Measurements from ENCODE around the gene GOLGA6A.
"Not testable (repeated sequence)": the region's sequence is repeated elsewhere in the genome, so short reads cannot be mapped to it uniquely, and the experiment has no call there.

GOLGA6A gene

GRCh38 chr15:74109713-74110112 is 27.4 kb upstream of the GOLGA6A start:
- no peaks in the 10 kb centered on the region for H3K36me3 Mint-ChIP-seq (ENCODE audit: low read depth)
- DNase-seq, result no peak
- no peak overlapping the region for H3K4me3 Mint-ChIP-seq
- no peaks in the 10 kb centered on the region for H3K4me1 Mint-ChIP-seq
- no peak for TF ChIP-seq CTCF (IDR thresholded peaks at IDR 0.05)
- peaks cover 32% of the 10 kb centered on the region for H3K27me3 Mint-ChIP-seq (ENCODE audit: low read depth, poor library complexity)
- H3K27ac Mint-ChIP-seq, result no peak overlapping the region
- H3K9me3 Mint-ChIP-seq, result no peaks in the 10 kb centered on the region

DNA sequence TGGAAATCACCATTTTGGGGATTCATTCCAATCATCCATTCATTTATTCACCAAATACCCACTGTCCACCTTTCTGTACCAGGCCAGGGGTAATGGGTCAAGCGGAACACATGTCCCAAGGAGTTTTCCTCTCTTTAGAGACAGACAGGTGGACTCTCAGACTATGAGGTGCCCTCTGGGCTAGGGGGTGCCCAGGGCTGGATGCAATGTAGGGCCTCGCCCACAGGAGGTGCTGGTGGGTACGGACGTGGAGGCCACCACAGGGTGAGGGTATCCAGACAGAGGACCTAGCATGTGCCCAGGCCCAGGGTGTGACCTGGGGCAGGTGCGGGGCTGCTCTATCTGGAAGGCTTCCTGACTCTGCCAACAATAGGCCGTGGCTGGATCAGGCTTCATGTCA is 26.3 kb upstream of the GOLGA6A start:
- H3K4me1 Mint-ChIP-seq; H3K36me3 Mint-ChIP-seq (ENCODE audit: low read depth); H3K4me3 Mint-ChIP-seq; H3K27ac Mint-ChIP-seq; DNase-seq; H3K9me3 Mint-ChIP-seq: not testable (repeated sequence)
- TF ChIP-seq CTCF (IDR thresholded peaks at IDR 0.05), result peak; percentile 15
- peaks cover 22% of the 10 kb centered on the region for H3K27me3 Mint-ChIP-seq (ENCODE audit: low read depth, poor library complexity)

DNA sequence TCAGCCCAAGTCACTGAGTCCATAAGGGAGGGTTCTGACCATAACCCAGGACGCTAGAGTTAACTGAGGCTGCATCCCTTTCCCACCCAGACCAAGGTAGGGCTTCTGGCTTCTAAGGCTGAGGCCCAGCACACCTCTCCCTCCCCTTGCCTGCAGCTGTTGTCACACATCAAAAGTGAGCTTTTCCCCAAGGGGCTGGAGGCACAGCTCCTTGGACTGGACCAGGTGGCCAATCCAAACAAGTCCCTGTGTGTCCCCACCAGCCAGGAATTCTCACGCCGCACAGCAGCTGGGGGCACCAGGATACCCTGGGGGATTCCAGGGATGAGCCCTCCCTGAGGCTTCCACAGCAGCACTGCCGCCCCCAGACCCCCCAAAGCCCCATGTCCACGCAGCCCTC is 25.8 kb upstream of the GOLGA6A start:
- H3K4me1 Mint-ChIP-seq, result no peaks in the 10 kb centered on the region
- no peak overlapping the region for H3K27ac Mint-ChIP-seq
- no peaks in the 10 kb centered on the region for H3K36me3 Mint-ChIP-seq (ENCODE audit: low read depth)
- TF ChIP-seq CTCF (IDR thresholded peaks at IDR 0.05), result no peak
- no peak overlapping the region for H3K4me3 Mint-ChIP-seq
- H3K27me3 Mint-ChIP-seq (ENCODE audit: low read depth, poor library complexity), result peaks cover 18% of the 10 kb centered on the region
- no peaks in the 10 kb centered on the region for H3K9me3 Mint-ChIP-seq
- no peak for DNase-seq

DNA sequence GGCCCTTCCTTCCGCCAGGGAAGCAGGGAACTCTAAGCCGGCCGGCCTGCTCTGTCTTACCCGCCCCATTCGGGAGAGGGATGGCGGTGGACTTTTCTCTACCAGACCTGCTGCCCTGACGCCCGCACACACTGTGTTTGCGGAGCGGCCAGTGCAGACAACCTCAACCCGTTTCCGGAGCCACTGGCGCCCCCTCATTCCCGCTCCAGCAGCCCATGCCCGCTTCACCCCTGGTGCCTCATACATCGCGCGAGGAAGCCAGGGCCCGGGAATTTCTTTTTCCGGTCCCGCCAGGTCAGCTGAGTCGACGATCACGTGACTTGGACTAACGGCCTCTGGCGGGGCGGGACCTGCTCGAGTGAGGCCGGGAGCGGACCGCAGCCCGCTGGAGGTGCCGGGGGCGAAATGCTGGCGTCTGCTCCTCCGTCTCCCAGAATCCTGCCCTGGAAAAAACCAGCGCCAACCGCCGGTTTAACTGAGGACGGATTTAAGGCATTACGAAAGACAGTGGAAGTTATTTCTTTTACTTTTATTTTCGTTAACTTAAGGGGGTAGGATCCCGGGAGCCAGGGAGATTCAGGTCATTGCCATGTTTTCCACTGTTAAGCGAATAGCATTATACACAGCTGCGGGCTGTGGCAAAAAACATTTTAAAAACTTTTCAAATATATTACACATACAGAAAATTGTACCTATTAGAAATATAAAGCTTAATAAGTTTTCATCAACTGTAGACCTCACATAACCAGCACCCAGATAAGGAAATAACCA is 17.8 kb upstream of the GOLGA6A start:
- peak; percentile 87 for DNase-seq
- peak overlapping the region; percentile 89 for H3K4me3 Mint-ChIP-seq
- not testable (repeated sequence) for H3K27me3 Mint-ChIP-seq (ENCODE audit: low read depth, poor library complexity); H3K9me3 Mint-ChIP-seq; H3K36me3 Mint-ChIP-seq (ENCODE audit: low read depth); H3K4me1 Mint-ChIP-seq
- H3K27ac Mint-ChIP-seq, result peak overlapping the region; percentile 86

GRCh38 chr15:74096753-74097474 is 14.6 kb upstream of the GOLGA6A start:
- not testable (repeated sequence) for DNase-seq; H3K4me3 Mint-ChIP-seq; H3K27me3 Mint-ChIP-seq (ENCODE audit: low read depth, poor library complexity); H3K27ac Mint-ChIP-seq; H3K4me1 Mint-ChIP-seq; H3K9me3 Mint-ChIP-seq; H3K36me3 Mint-ChIP-seq (ENCODE audit: low read depth)

GRCh38 chr15:74095610-74096009 is 13.3 kb upstream of the GOLGA6A start:
- H3K27me3 Mint-ChIP-seq (ENCODE audit: low read depth, poor library complexity); H3K4me3 Mint-ChIP-seq; H3K36me3 Mint-ChIP-seq (ENCODE audit: low read depth); H3K27ac Mint-ChIP-seq; DNase-seq; H3K9me3 Mint-ChIP-seq; H3K4me1 Mint-ChIP-seq: not testable (repeated sequence)

GRCh38 chr15:74094567-74094966 is 12.2 kb upstream of the GOLGA6A start:
- not testable (repeated sequence) for H3K4me1 Mint-ChIP-seq; H3K4me3 Mint-ChIP-seq; H3K27ac Mint-ChIP-seq; H3K9me3 Mint-ChIP-seq; DNase-seq; H3K36me3 Mint-ChIP-seq (ENCODE audit: low read depth); H3K27me3 Mint-ChIP-seq (ENCODE audit: low read depth, poor library complexity)

DNA sequence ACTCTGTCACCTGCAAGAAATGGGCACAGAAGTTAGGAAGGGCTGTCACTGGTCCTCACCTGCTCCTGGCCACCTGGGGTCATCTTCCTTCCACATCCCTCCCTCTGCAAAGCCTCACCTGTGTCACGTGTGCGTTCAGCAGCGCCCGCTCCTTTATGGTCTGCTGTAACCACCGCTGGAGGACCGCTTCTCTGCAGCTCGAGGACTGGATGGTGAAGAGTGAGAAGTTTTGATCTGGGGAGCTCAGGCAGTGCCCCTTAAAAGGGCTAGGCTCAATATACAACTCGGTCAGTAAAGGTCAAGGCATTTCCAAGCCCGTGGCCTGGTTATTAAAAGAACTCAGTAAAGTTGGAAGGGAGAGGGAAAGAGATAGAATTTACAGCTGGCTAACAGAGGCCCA is 6.6 kb downstream of the GOLGA6A start:
- not testable (repeated sequence) for H3K27me3 Mint-ChIP-seq (ENCODE audit: low read depth, poor library complexity); H3K27ac Mint-ChIP-seq; H3K36me3 Mint-ChIP-seq (ENCODE audit: low read depth); DNase-seq; H3K4me1 Mint-ChIP-seq; H3K4me3 Mint-ChIP-seq; H3K9me3 Mint-ChIP-seq

DNA sequence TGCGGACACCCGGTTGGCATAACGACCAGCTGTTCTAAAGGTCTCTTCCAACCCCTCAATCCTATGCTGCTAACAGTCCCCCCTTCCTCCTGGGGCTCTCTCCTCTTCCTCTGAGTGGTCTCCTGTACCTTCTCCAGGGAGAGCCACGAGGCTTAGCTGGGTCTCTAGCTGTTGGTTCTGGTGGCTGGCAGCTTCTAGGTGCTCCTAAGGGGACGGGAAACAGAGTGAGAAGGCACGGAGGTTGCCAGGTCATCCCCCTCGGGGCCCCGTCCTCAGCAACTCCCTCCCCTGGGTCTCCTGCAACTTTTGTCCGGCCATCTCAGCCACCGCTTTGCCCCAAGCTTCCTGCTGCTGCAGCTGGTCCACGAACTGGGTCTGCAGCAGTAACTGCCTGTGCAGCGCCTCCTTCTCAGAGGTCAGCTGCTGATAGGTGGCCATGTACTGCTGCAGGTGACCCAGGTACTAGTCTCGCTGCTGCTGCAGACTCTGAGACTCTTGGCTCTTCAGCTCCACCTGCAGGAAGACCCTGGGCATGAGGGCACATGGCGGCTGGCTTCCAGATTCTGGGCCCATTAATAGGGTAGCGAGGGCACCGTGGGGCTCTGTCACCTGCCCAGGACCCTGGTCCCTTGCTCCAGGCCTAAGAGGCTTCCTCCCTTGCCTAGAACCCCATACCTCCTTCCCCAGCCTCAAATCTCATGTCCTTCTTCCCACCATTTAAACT is 9.6 kb downstream of the GOLGA6A start:
- not testable (repeated sequence) for H3K36me3 Mint-ChIP-seq (ENCODE audit: low read depth); H3K9me3 Mint-ChIP-seq; H3K27ac Mint-ChIP-seq; H3K27me3 Mint-ChIP-seq (ENCODE audit: low read depth, poor library complexity); H3K4me3 Mint-ChIP-seq; H3K4me1 Mint-ChIP-seq
- DNase-seq, result peak; percentile 41

GRCh38 chr15:74072132-74072531 is 10.2 kb downstream of the GOLGA6A start:
- not testable (repeated sequence) for H3K9me3 Mint-ChIP-seq; H3K36me3 Mint-ChIP-seq (ENCODE audit: low read depth); H3K27ac Mint-ChIP-seq; H3K27me3 Mint-ChIP-seq (ENCODE audit: low read depth, poor library complexity); DNase-seq; H3K4me3 Mint-ChIP-seq; H3K4me1 Mint-ChIP-seq

DNA sequence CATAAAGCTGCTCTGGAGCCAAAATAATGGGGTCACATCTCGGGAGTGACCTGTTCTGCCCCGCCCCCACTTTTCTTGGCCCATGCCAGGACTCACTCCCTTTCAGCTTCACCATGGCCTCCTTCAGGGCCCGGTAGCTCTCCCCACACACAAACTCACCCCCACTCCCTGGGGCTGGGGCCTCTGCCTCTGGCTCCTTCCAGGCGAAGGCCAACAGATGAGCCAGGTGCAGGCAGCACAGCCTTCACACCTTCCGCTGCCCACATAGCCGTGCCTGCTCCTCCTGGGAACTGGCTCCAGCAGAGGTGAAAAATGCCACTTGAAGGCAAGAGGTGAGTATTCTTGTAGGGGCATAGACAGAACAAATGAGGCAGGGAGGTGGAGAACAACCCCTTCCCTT is 10.7 kb downstream of the GOLGA6A start:
- H3K36me3 Mint-ChIP-seq (ENCODE audit: low read depth); H3K4me3 Mint-ChIP-seq; H3K27me3 Mint-ChIP-seq (ENCODE audit: low read depth, poor library complexity); H3K27ac Mint-ChIP-seq; H3K4me1 Mint-ChIP-seq; H3K9me3 Mint-ChIP-seq; DNase-seq: not testable (repeated sequence)
